ENCODE data around the gene CREG2. TPM values are rescaled to one million over a fixed set of nuclear protein-coding genes. Genes with fewer than 3 reads are reported as not detected.
A peak's percentile ranks its signal among the peaks of the same experiment; 100 is the strongest.

CREG2 gene
- total and polyA plus RNA-seq, 2 donors (not counting 1 experiment from before 2014, with no cell fraction given): 0.10 TPM; not detected in 1

GRCh38 chr2:101306410-101306809 lies 80.9 kb downstream of the CREG2 start:
- peak overlapping the region; percentile 84 to 85 for H3K27ac ChIP-seq (ENCODE audit: low read length in 2 of 2)
- H3K4me1 ChIP-seq (ENCODE audit: control insufficient read depth in 2 of 2, insufficient read depth in 2 of 2, low read length in 2 of 2): peaks cover 29 to 39% of the 10 kb centered on the region in 2 donors
- ATAC-seq (ENCODE audit: low read depth) (no peak), DNase-seq (no peak)
- H4K20me1 ChIP-seq (ENCODE audit: control insufficient read depth, insufficient read depth, low read length, poor library complexity, severe bottlenecking): peaks cover 39% of the 10 kb centered on the region
- intact Hi-C loops (cut with micrococcal nuclease): loop anchor here (1.0 to 5.0 kb wide), 4 partner anchors 154 to 411 kb away; partner anchors contain the start of genes RPL31 and TBC1D8
- WGBS (ENCODE audit: insufficient coverage): 65% methylated on average over 7 of the region's 7 CpGs
- Mint-ChIP-seq H3K9me3 (ENCODE audit: insufficient read depth) (no peaks in the 10 kb centered on the region), H3K4me3 (peak overlapping the region; percentile 93), H3K27ac (peak overlapping the region; percentile 92), H3K4me1 (peaks cover 56% of the 10 kb centered on the region), H3K27me3 (no peaks in the 10 kb centered on the region)
- peak overlapping the region; percentile 57 to 93 (median 76) for H3K4me3 ChIP-seq (ENCODE audit: control extremely low read depth in 1 of 5, extremely low read depth in 1 of 5, insufficient read depth in 1 of 5, low read depth in 2 of 5, low read length in 4 of 5)
- peaks cover 0 to 6% of the 10 kb centered on the region in 2 experiments for H3K36me3 ChIP-seq (replicated peaks in 1 of 2; ENCODE audit: control extremely low read depth in 1 of 2, control insufficient read depth in 1 of 2, extremely low read depth in 1 of 2, insufficient read depth in 2 of 2, low read length in 1 of 2)
- peak overlapping the region; percentile 82 for H3K9ac ChIP-seq (ENCODE audit: low read length)
- peak overlapping the region; percentile 90 for H3K4me2 ChIP-seq (replicated peaks; ENCODE audit: low read depth, low read length, poor library complexity, severe bottlenecking)
- ChIA-PET POLR2A (no interaction called here), CTCF (no interaction called here)
- H3K9me3 ChIP-seq (ENCODE audit: control extremely low read depth in 1 of 3, control insufficient read depth in 2 of 3, insufficient read depth in 1 of 3, low read length in 2 of 3): no peaks in the 10 kb centered on the region
- peak overlapping the region; percentile 57 for H2AFZ ChIP-seq (ENCODE audit: insufficient read depth, low read depth, low read length, poor library complexity, severe bottlenecking)
- H3K27me3 ChIP-seq (replicated peaks in 1 of 4; ENCODE audit: control extremely low read depth in 1 of 4, control insufficient read depth in 3 of 4, insufficient read depth in 4 of 4, low read length in 3 of 4): no peaks in the 10 kb centered on the region
- no peak for TF ChIP-seq CTCF (IDR thresholded peaks at IDR 0.05)
- TF ChIP-seq EZH2 (IDR thresholded peaks at IDR 0.05; ENCODE audit: borderline replicate concordance, insufficient read depth, low read depth, low read length, poor library complexity, severe bottlenecking): no peak
- H3K79me2 ChIP-seq (ENCODE audit: control insufficient read depth, insufficient read depth, low read length): peaks cover 70% of the 10 kb centered on the region

- Histone ChIP-seq H3K36me3 (replicated peaks in 1 of 2; ENCODE audit: control extremely low read depth in 1 of 2, control insufficient read depth in 1 of 2, extremely low read depth in 1 of 2, insufficient read depth in 2 of 2, low read length in 1 of 2) (peaks cover 0 to 6% of the 10 kb centered on the region in 2 experiments), H3K79me2 (ENCODE audit: control insufficient read depth, insufficient read depth, low read length) (peaks cover 78% of the 10 kb centered on the region), H2AFZ (ENCODE audit: insufficient read depth, low read depth, low read length, poor library complexity, severe bottlenecking) (no peak overlapping the region), H3K9ac (ENCODE audit: low read length) (no peak overlapping the region), H3K4me1 (ENCODE audit: control insufficient read depth in 2 of 2, insufficient read depth in 2 of 2, low read length in 2 of 2) (peaks cover 24 to 36% of the 10 kb centered on the region in 2 donors), H3K4me2 (replicated peaks; ENCODE audit: low read depth, low read length, poor library complexity, severe bottlenecking) (peak overlapping the region; percentile 90), H3K4me3 (ENCODE audit: control extremely low read depth in 1 of 5, extremely low read depth in 1 of 5, insufficient read depth in 1 of 5, low read depth in 2 of 5, low read length in 4 of 5) (peak overlapping the region in 2 of 5 experiments; percentile 73 to 93), H4K20me1 (ENCODE audit: control insufficient read depth, insufficient read depth, low read length, poor library complexity, severe bottlenecking) (peaks cover 47% of the 10 kb centered on the region), H3K27me3 (replicated peaks in 1 of 4; ENCODE audit: control extremely low read depth in 1 of 4, control insufficient read depth in 3 of 4, insufficient read depth in 4 of 4, low read length in 3 of 4) (no peaks in the 10 kb centered on the region), H3K27ac (ENCODE audit: low read length in 2 of 2) (no peak overlapping the region), H3K9me3 (ENCODE audit: control extremely low read depth in 1 of 3, control insufficient read depth in 2 of 3, insufficient read depth in 1 of 3, low read length in 2 of 3) (no peaks in the 10 kb centered on the region)
- Mint-ChIP-seq H3K27ac (peak overlapping the region; percentile 28), H3K27me3 (no peaks in the 10 kb centered on the region), H3K9me3 (ENCODE audit: insufficient read depth) (no peaks in the 10 kb centered on the region), H3K4me1 (peaks cover 56% of the 10 kb centered on the region), H3K4me3 (peak overlapping the region; percentile 93)
- ChIA-PET CTCF (no interaction called here), POLR2A (no interaction called here)
- WGBS (ENCODE audit: insufficient coverage): no CpG with 5 or more reads among the region's 7 CpGs
- intact Hi-C loops (cut with micrococcal nuclease): loop anchor here (1.0 to 5.0 kb wide), 4 partner anchors 153 to 412 kb away; partner anchors contain the start of genes RPL31 and TBC1D8
- no peak for TF ChIP-seq EZH2 (IDR thresholded peaks at IDR 0.05; ENCODE audit: borderline replicate concordance, insufficient read depth, low read depth, low read length, poor library complexity, severe bottlenecking)
- DNase-seq (no peak), ATAC-seq (ENCODE audit: low read depth) (no peak)
Measured at GRCh38 chr2:101305492-101306078, 81.7 kb downstream of the CREG2 start.

All from B cell (primary cell).